Measurements from ENCODE around the gene FCGR2B.
A peak's percentile ranks its signal among the peaks of the same experiment; 100 is the strongest.
"Not testable (repeated sequence)": the region's sequence is repeated elsewhere in the genome, so short reads cannot be mapped to it uniquely, and the experiment has no call there.

The FCGR2B gene

DNA sequence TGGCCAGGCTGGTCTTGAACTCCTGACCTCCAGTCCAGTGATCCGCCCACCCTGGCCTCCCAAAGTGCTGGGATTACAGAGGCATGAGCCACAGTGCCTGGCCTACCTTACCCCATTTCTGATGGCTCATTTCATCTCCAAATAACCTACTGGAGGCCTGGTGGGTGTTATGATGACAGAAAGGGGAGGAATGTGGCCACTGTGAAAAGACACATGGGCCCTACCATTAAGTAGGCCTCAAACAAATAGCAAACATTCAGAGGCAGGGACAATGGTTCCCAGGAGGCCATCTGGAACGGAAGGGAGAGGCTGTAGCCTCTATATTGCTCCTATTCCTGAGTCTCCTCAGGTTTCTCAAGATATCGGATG lies 43.2 kb downstream of the FCGR2B start:
- no peak for DNase-seq (ENCODE audit: low read depth in 3 of 3)

DNA sequence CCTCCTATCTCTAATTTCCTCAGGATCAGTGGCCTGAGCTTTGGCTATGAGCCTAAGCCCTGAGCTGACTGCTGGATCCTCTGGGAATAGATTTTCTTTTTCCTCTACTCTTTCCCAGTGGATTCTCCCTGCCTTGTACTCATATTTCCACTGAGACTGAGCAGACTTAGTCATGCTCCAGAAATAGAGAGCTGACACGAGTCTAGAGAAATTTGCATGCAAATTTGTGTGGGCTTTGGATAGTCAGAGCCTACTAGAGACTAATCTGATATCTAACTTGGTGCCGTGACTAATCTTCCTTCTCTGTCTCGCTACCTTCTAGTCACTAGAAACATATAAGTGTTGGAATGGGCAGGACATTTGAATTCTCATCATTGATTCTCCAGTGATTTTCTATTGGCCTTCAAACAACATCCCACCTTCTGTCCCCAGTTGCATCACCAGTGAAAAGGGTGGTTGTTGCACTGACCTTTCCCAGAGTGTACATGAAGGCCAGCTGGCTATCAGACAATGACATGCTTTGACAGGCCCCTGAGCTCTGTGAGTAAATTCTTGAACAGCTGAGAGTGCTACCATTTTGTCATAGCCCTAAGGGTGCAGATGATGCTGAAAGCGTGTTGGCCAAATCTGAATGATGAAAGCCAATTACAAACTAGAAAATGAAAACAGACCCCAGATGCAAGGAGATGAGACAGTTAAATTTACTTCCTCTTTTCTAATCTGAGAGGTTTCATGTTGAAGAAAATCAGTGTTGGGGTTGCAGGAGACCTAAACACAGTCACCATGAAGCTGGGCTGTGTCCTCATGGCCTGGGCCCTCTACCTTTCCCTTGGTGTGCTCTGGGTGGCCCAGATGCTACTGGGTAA lies 43.8 kb downstream of the FCGR2B start, which contains the start of gene FCRLA:
TSS of gene FCRLA (plus strand) at position 748 of the 866 bp plus-strand sequence. CDS start at position 784, 36 bp downstream.
- no peak for DNase-seq (ENCODE audit: low read depth in 3 of 3)

DNA sequence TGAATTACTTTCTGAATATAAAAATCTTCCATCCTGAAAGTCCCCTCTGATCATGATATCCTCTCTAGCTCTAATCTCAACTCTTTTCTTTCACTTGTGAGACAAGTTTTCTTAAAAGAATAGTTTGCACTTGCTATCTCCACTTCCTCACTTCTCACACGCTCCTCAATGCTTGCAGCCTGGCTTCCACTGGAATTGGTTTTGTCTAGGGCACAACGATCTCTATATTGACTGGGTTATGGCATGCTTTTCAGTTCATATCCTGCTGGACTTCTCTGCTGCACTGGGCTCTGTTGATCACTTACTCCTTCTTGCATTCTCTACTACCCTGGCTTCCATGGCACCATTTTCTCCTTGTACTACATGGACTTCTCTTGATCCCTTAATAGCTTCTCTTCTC lies 44.6 kb downstream of the FCGR2B start:
- no peak for DNase-seq (ENCODE audit: low read depth in 3 of 3)

DNA sequence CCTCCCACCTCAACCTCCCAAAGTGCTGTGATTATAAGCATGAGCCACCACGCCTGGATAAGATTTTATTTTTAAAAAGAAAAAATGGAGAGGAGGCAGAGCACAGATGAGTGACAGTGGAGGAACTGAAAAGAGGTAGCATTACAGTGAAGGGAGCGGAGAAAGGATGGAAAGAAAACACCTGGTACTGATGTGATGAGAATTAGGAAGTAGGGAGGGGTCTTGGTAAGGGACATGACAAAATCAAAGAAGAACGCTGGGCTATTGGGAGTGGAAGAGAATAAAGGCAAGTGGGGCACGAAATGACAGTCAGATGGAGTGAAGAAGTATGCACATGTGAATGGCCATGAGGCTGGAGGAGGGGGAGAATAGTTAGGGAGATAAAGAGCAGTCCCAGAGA lies 46.4 kb downstream of the FCGR2B start:
- no peak for DNase-seq (ENCODE audit: low read depth in 3 of 3)

DNA sequence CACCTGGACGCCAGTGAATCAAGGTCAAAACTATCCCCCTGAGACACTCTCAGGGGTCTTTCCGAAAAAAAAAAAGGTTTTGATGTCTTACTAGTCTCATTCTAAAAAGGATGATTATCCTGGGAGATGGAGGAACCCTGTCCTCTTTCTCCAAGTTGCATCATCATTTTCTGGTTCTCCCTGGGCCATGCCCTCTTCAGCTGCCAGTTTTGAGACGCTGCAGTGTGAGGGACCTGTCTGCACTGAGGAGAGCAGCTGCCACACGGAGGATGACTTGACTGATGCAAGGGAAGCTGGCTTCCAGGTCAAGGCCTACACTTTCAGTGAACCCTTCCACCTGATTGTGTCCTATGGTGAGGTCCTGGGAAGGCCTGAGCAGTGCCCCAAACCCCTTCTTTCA lies 47.6 kb downstream of the FCGR2B start:
- no peak for DNase-seq (ENCODE audit: low read depth in 3 of 3)

DNA sequence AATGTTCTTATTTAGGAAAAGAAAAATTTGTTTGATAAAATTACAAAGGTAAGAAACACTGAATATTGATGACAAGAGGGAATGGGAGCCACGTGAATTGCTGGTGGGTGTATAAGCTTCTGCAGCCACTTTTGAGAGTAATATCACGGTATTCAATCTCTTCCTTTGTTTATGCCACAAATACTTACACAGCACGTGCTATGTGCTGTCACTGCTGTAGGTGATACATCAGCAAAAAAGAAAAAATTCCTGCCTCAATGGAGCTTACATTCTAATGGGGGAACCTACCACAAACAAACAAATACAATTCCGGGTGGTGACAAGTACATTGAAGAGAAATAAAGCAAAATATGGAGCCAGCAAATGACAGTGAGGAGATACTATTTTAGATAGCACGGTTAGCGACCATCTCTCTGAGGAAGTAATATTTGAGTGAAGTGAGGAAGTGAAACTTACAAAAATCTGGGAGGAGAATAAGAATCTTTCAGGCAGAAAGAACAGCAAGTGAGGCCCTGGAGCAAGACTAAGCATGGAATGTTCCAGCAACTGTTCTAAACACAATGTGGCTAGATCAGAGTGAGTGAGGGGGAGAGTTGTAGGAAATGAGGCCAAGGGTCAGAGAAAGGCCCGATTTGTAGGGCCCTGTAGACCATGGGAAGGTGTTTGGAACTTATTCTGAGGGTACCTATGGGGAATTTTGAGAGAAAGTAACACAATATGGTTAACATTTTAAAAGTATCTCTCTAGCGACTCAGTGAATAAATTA lies 55.8 kb downstream of the FCGR2B start:
- no peak for DNase-seq (ENCODE audit: low read depth in 3 of 3)

DNA sequence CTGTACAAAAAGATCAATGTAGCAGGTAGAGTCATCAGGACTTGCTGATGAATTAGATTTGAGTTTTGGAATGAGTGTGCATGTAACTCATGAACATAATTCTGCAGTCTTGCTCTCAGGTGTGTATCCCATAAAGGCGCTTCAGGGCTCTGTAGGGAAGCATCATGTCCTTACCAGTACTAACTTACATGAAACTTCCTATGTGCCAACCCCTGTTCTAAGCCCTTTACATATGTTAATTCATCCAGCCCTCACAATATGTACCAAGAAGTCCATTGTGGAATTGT lies 56.3 kb downstream of the FCGR2B start:
- DNase-seq (ENCODE audit: low read depth in 3 of 3), result no peak

DNA sequence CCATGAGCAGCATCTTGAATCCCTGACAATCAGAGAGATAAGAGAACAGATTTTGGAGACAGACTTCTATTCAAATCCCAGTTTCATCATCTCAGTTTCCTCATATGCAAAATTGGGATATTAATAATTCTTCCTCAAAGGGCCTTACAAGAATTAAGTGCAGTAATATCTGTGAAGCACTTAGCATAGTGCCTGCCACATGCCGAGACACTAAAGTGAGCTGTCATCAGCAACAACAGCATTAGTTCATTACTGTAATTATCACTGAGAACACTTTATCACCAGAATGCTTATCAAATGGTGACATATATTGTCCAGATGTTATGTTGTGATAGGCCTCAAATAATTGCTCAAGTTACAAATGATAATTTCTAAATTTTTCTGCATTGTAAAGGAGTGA lies 57.5 kb downstream of the FCGR2B start:
- DNase-seq (ENCODE audit: low read depth in 3 of 3), result no peak

DNA sequence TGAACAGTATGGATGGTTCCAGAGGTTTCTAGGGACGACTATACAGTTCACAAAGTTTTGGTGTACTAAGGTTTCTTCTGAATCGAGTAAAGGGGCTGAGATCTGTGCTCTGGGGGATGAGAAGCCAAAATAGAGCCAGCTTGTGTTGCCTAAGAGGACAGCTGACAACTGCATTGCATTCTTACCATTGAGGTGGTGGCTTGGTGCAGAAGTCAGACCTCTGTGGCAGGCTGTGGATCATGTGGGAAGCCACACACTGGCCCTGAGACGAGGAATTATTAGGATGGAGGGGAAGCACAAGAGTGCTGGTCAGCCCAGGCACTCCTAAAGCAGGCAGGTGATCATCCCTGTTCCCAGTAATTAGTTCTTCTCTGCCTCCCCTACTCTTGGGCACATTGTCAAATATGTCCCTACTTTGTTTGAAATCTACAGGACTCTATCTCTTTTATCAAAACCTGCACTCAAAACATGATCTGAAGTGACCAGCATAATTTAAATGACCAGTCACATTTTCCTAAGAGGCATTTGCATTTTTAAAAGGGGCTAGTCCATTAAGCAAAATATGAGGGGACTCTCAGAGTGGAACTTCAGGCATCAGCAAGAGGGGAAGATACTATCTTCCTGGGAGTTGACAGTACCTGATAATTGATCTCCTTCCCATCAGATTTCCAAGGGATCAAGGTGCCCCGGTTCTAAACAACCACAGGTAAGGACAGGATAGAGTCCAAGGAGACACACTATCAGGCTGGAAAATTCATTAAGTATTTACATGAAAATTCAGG lies 58.2 kb downstream of the FCGR2B start, which contains the start of gene FCRLB:
TSS of gene FCRLB (plus strand) at position 589 of the 782 bp plus-strand sequence. CDS start 1,129 bp downstream, outside the sequence.
- DNase-seq (ENCODE audit: low read depth in 3 of 3), result no peak

DNA sequence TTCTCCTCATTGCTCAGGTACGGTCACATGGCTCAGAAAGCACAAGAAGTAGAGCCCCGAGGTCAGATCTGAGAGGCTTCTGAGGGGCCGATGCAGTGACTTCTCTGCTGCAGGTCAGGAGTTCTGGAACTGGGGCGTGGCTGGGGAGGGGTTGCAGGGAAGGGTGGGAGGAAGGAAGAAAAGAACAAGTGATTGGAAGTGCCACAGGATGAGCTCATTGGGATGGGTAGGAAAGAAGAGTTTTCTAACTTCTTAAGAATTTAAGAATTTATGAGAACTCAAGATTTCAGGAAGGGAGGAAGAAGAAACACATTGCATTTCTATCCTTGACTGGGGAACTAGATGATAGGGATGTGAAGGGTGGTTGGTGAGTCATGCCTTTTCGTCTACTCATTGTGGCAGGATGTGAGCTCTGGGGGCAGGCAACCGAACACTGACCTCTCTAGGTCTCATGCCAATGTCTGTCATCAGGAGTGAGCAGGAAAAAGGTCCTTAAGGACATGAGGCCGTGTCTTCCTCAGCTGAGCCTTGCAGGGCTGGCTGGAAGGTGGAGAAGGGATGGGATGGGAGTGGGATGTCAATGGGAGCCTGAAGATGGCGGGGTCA lies 58.9 kb downstream of the FCGR2B start:
- DNase-seq (ENCODE audit: low read depth in 3 of 3), result no peak

DNA sequence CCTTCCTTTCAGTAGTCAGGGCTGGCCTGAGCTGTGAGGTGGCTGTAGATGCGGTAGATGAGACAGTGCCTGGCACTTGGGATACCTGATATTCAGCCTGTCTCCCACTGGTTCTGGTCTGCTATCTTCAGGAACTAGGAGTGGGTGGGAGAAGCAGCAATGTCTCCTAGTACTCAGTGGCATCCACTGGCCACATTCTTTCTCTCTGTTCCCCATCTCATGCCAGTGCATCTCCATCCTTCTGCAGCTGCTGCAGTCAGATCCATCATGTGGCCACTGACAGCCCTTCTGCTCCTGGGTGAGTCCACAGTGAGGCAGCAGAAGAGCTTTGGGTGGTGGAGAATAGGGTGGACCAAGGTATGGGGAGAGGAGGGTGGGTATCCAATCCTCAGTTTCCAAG lies 59.5 kb downstream of the FCGR2B start:
- DNase-seq (ENCODE audit: low read depth in 3 of 3), result no peak

DNA sequence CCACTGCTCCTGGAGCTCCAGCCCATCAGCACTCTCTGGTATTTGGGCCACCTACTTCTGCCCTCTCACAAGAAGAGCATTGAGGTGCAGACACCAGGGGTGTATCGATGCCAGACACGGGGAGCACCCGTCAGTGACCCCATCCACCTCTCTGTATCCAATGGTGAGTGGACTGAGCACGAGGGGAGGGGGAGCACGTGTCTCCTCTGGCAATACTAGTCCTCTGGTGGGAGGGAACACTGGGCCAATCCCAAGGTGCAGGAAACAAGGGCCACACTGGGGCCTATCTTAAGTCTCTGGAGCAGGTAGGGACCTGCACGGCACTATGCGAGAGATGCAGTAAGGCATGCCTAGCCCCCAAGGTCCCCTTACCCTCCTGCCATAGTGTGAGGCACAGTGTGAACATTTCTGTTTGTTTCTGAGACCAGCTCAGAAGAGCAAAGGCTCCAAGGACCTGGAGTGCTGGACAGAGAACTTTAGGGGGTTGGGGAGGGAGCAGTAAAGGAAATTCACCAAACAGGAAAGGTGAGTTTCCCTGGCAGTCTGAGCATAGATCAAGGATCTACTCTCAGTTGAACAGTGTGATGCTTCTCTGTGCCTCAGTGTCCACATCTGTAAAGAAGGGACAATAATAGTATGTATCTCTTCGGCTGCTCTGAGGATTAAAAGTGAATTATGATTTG lies 60.7 kb downstream of the FCGR2B start:
- DNase-seq (ENCODE audit: low read depth in 3 of 3), result no peak

DNA sequence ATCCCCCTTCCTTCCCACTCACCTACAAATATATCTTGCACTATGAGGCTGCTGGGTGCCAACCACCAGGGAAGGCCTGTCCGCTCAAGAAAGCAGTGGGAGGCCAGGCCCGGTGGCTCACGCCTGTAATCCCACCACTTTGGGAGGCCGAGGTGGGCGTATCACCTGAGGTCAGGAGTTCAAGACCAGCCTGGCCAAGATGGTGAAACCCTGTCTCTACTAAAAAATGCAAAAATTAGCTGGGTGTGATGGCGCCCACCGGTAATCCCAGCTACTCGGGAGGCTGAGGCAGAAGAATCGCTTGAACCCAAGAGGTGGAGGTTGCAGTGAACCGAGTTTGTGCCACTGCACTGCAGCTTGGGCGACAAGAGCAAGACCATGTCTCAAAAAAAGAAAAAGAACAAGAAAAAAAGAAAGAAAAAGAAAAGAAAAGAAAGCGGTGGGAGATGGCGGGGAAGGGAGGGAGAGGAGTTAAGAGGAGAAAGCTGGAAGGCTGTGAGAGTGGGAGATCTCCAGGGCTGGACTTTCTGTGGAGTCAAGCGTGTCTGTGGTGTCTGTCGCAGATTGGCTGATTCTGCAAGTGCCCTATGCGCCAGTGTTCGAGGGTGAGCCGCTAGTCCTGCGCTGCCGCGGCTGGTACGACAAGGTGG lies 62.4 kb downstream of the FCGR2B start:
- not testable (repeated sequence) for DNase-seq (ENCODE audit: low read depth in 3 of 3)

DNA sequence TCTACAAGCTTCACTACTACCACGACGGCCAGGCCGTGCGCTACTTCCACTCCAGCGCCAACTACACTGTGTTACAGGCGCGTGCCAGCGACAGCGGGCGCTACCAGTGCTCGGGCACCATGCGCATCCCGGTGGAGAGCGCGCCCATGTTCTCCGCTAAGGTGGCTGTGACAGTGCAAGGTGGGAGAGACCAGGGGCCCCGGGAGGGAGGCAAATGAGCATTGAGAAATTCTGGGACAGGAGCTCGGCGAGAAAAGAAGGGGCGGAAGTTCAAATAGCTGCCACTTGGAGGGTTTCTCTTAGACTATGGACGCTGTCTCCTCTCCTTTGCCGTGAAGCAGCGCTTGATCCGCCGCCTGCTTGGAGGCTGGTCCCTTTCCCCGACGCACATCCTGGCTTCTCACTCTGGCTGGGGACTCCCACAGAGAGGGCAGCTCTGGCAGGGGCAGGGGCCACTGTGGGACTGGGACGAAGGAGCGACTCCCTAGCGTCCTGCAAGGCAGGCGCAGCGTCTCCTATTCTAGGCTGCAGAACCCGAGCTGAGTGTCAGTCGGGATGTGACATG lies 63.0 kb downstream of the FCGR2B start:
- DNase-seq (ENCODE audit: low read depth in 3 of 3), result peak in 2 of 3 experiments; percentile 11 to 26

DNA sequence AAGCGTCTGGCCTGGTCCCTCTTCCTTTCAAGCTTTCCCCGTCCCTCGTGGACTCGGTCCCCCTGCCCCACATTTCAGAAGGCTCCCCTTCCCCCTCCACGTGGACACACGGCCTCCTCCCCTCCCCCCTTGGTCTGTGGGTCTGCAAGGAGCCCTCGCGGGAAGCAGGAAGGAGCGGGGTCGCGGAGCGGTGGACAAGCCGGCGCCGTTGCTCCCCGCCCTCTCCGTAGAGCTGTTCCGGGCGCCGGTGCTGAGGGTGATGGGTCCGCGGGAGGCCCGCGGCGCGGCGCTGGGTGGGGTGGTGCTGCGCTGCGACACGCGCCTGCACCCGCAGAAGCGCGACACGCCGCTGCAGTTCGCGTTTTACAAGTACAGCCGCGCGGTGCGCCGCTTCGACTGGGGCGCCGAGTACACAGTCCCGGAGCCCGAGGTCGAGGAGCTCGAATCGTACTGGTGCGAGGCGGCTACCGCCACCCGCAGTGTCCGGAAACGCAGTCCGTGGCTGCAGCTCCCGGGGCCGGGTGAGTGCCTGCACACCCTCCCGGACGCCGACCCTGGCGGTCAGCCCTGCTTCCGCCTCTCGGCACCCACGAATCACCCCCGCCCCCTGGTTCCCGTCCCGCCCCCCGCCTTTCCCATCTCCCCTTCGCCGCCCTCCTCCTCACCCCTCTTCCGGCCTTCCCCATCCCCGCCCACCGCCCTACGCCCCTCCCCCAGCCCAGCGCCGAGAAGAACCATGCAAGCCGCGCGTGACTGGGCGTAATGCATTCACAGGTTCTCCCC lies 63.7 kb downstream of the FCGR2B start:
- DNase-seq (ENCODE audit: low read depth in 3 of 3), result peak; percentile 28 to 54 (median 34)

DNA sequence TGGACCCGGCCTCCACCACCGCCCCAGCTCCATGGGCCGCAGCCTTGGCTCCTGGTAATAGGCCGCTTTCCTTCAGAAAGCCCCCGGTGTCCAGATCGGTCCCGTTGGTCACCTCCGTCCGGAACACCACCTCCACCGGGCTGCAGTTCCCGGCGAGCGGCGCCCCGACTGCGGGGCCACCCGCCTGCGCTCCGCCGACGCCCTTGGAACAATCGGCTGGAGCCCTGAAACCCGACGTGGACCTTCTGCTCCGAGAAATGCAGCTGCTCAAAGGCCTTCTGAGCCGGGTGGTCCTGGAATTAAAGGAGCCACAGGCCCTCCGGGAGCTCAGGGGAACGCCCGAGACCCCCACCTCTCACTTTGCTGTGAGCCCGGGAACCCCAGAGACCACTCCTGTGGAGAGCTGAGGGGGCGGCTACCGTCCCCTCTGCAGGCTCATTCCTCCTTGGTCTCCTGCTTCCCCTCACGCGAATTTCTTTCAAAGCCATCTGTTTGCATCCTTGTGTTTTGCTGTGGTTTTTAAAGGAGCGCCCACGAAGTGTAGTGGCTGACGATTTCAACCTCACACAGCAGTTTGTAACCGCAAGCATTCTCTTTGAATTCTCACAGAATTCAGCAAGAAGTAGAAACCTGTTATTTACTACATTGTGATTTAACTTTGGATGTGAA lies 64.4 kb downstream of the FCGR2B start:
- DNase-seq (ENCODE audit: low read depth in 3 of 3), result no peak

Data from stimulated activated CD4-positive, alpha-beta T cell treated with anti-CD3 and anti-CD28 coated beads, TNF-alpha, amount 100 ng/mL, for 4 hours (primary cell).